OCI-LY3 (cell line): ENCODE measurements around the gene ARHGEF10L.

Experiments used
- EZH2phosphoT487 ChIP-seq: fragments of 200-600 bp; shearing (Covaris generic); IDR thresholded peaks from 2 replicates; pipeline ENCODE4 v1.6.1; 2018; ENCODE audit warnings: antibody characterized with exemption, mixed run types, low read depth
- TF ChIP-seq, protein P1 (sequence below): fragments of 200-600, 300-600 bp; sonication (generic); IDR thresholded peaks from 2 replicates; pipeline ENCODE4 v1.5.1; 2014; ENCODE audit warnings: antibody characterized with exemption, low read length, low read depth

GRCh38 chr1:17529381-17529780 lies 10.1 kb upstream of the ARHGEF10L start:
- TF ChIP-seq, protein P1, sequence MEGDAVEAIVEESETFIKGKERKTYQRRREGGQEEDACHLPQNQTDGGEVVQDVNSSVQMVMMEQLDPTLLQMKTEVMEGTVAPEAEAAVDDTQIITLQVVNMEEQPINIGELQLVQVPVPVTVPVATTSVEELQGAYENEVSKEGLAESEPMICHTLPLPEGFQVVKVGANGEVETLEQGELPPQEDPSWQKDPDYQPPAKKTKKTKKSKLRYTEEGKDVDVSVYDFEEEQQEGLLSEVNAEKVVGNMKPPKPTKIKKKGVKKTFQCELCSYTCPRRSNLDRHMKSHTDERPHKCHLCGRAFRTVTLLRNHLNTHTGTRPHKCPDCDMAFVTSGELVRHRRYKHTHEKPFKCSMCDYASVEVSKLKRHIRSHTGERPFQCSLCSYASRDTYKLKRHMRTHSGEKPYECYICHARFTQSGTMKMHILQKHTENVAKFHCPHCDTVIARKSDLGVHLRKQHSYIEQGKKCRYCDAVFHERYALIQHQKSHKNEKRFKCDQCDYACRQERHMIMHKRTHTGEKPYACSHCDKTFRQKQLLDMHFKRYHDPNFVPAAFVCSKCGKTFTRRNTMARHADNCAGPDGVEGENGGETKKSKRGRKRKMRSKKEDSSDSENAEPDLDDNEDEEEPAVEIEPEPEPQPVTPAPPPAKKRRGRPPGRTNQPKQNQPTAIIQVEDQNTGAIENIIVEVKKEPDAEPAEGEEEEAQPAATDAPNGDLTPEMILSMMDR: no peak
- TF ChIP-seq EZH2phosphoT487: no peak
